Trophoblast cell (in vitro differentiated cells and primary cell): ENCODE measurements around the gene DAGLB.

Experiments
- DNase-seq, 2 donors: peaks; one replicate each; pipeline ENCODE4 v3.0.0-alpha.2; 2016
- H2AFZ ChIP-seq: 2 replicates; pipeline ENCODE4 v1.6.1; 2013; ENCODE audit warnings: low read length, moderate library complexity, mild to moderate bottlenecking; ENCODE audit not compliant: insufficient read depth, poor library complexity
- H2AK5ac ChIP-seq: 2 replicates; pipeline ENCODE4 v1.6.1; 2013; ENCODE audit warnings: mild to moderate bottlenecking, low read length
- H2BK120ac ChIP-seq: 2 replicates; pipeline ENCODE4 v1.6.1; 2013; ENCODE audit warnings: low read length, mild to moderate bottlenecking, moderate library complexity; ENCODE audit not compliant: insufficient read depth, poor library complexity
- H2BK12ac ChIP-seq: 2 replicates; pipeline ENCODE4 v1.6.1; 2013; ENCODE audit warnings: mild to moderate bottlenecking, low read length, moderate library complexity
- H2BK5ac ChIP-seq: 2 replicates; pipeline ENCODE4 v1.6.1; 2013; ENCODE audit warnings: low read length, low read depth, moderate library complexity, mild to moderate bottlenecking; ENCODE audit not compliant: poor library complexity
- H3K14ac ChIP-seq: 2 replicates; pipeline ENCODE4 v1.6.1; 2013; ENCODE audit warnings: mild to moderate bottlenecking, low read length
- H3K18ac ChIP-seq: 2 replicates; pipeline ENCODE4 v1.6.1; 2013; ENCODE audit warnings: mild to moderate bottlenecking, low read length
- H3K23ac ChIP-seq: 2 replicates; pipeline ENCODE4 v1.6.1; 2013; ENCODE audit warnings: low read length
- H3K27ac ChIP-seq: 2 replicates; pipeline ENCODE4 v1.5.1; 2013; ENCODE audit warnings: low read depth, mild to moderate bottlenecking, inconsistent platforms, low read length, moderate library complexity
- H3K27me3 ChIP-seq: 2 replicates; pipeline ENCODE4 v1.6.1; 2013; ENCODE audit warnings: inconsistent platforms, mild to moderate bottlenecking, low read length, moderate library complexity; ENCODE audit not compliant: insufficient read depth
- H3K36me3 ChIP-seq, 2 experiments: 1 replicate in 1 of 2; 2 replicates in 1 of 2; pipeline ENCODE4 v1.6.1; 2013; ENCODE audit warnings: low read length in 2 of 2, mild to moderate bottlenecking in 2 of 2, moderate library complexity in 1 of 2; ENCODE audit not compliant: insufficient read depth in 2 of 2, control insufficient read depth in 1 of 2
- H3K4ac ChIP-seq: 2 replicates; pipeline ENCODE4 v1.6.1; 2013; ENCODE audit warnings: low read depth, mild to moderate bottlenecking, low read length, moderate library complexity
- H3K4me1 ChIP-seq, 2 experiments: 1 replicate in 1 of 2; 2 replicates in 1 of 2; pipeline ENCODE4 v1.6.1; 2013; ENCODE audit warnings: low read length in 2 of 2, mild to moderate bottlenecking in 2 of 2, moderate library complexity in 1 of 2; ENCODE audit not compliant: insufficient read depth in 2 of 2, control insufficient read depth in 1 of 2
- H3K4me2 ChIP-seq: 2 replicates; pipeline ENCODE4 v1.6.1; 2013; ENCODE audit warnings: inconsistent platforms, mild to moderate bottlenecking, low read length, moderate library complexity
- H3K4me3 ChIP-seq: 2 replicates; pipeline ENCODE4 v1.5.1; 2013; ENCODE audit warnings: mild to moderate bottlenecking, low read depth, low read length, inconsistent platforms
- H3K79me1 ChIP-seq: one replicate; pipeline ENCODE4 v1.6.1; 2013; ENCODE audit warnings: low read length
- H3K79me2 ChIP-seq: 2 replicates; pipeline ENCODE4 v1.6.1; 2013; ENCODE audit warnings: low read length, mild to moderate bottlenecking; ENCODE audit not compliant: control insufficient read depth, insufficient read depth, poor library complexity
- H3K9ac ChIP-seq: 2 replicates; pipeline ENCODE4 v1.6.1; 2013; ENCODE audit warnings: mild to moderate bottlenecking, low read length
- H3K9me3 ChIP-seq: 2 replicates; pipeline ENCODE4 v1.6.1; 2013; ENCODE audit warnings: low read depth, mild to moderate bottlenecking, control low read depth, inconsistent platforms, low read length; ENCODE audit not compliant: insufficient read depth
- H4K12ac ChIP-seq: 2 replicates; pipeline ENCODE4 v1.6.1; 2013; ENCODE audit warnings: low read depth, mild to moderate bottlenecking, low read length, moderate library complexity
- H4K8ac ChIP-seq: 2 replicates; pipeline ENCODE4 v1.6.1; 2013; ENCODE audit warnings: low read depth, mild to moderate bottlenecking, low read length, moderate library complexity
- H4K91ac ChIP-seq: one replicate; pipeline ENCODE4 v1.6.1; 2013; ENCODE audit warnings: low read depth, mild to moderate bottlenecking, low read length, moderate library complexity
- WGBS: extraction: QIAGEN DNeasy Blood & Tissue Kit; methylation state at CpG from one replicate; pipeline ENCODE4 v1.1.7; 2013; ENCODE audit warnings: missing lambda C conversion rate; ENCODE audit not compliant: insufficient read length, insufficient coverage; ENCODE audit errors: extremely low coverage; 5-methylcytosine and 5-hydroxymethylcytosine counted together

The DAGLB gene

DNA sequence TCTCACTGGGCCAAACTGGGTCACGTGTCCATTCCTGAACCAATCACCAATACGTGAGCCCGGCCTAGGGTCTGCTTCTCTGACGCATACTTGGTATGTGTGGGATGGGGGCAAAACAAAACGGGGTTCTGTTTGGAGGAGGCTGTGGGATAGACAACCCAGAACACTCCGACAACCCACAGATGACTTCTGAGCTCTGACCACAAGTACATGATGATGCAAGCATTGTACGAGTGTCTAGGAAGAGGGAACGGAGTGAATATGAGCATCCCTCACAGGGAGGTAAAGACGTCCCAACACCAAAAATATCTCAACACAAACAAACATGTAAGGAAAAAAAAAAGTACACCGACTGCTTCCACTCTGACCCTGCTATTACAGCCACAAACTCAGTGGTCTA lies 5.6 kb downstream of the DAGLB start:
- no peak overlapping the region for H3K4me3 ChIP-seq
- WGBS, result no CpG with 5 or more reads among the region's 10 CpGs
- no peak overlapping the region for H4K91ac ChIP-seq
- H3K9me3 ChIP-seq, result no peaks in the 10 kb centered on the region
- no peak overlapping the region for H3K23ac ChIP-seq
- H2BK120ac ChIP-seq, result no peak overlapping the region
- H2BK12ac ChIP-seq, result no peak overlapping the region
- H3K14ac ChIP-seq, result no peak overlapping the region
- H3K79me1 ChIP-seq, result no peaks in the 10 kb centered on the region
- H2BK5ac ChIP-seq, result no peak overlapping the region
- no peak overlapping the region for H2AFZ ChIP-seq
- H3K4me1 ChIP-seq, result peaks cover 9 to 12% of the 10 kb centered on the region in 2 experiments
- H3K27me3 ChIP-seq, result no peaks in the 10 kb centered on the region
- peak overlapping the region; percentile 33 for H3K4ac ChIP-seq
- H3K18ac ChIP-seq, result no peak overlapping the region
- no peak overlapping the region for H4K8ac ChIP-seq
- no peak overlapping the region for H3K9ac ChIP-seq
- no peaks in the 10 kb centered on the region for H3K79me2 ChIP-seq
- no peak overlapping the region for H3K4me2 ChIP-seq
- H3K27ac ChIP-seq, result no peak overlapping the region
- H3K36me3 ChIP-seq, result peaks cover 17 to 25% of the 10 kb centered on the region in 2 experiments
- H2AK5ac ChIP-seq, result no peak overlapping the region
- DNase-seq, result no peak
- no peak overlapping the region for H4K12ac ChIP-seq

GRCh38 chr7:6440381-6440780 lies 7.4 kb downstream of the DAGLB start:
- H3K18ac ChIP-seq, result no peak overlapping the region
- H4K91ac ChIP-seq, result no peak overlapping the region
- H3K4ac ChIP-seq, result no peak overlapping the region
- H3K27me3 ChIP-seq, result no peaks in the 10 kb centered on the region
- no peak overlapping the region for H3K9ac ChIP-seq
- H3K14ac ChIP-seq, result no peak overlapping the region
- H3K79me2 ChIP-seq, result no peaks in the 10 kb centered on the region
- H3K23ac ChIP-seq, result no peak overlapping the region
- H2BK5ac ChIP-seq, result no peak overlapping the region
- H3K36me3 ChIP-seq, result peaks cover 13 to 21% of the 10 kb centered on the region in 2 experiments
- H2BK120ac ChIP-seq, result no peak overlapping the region
- H3K4me1 ChIP-seq, result peaks cover 9% of the 10 kb centered on the region in 2 experiments
- H4K8ac ChIP-seq, result no peak overlapping the region
- H3K27ac ChIP-seq, result no peak overlapping the region
- H3K79me1 ChIP-seq, result no peaks in the 10 kb centered on the region
- H4K12ac ChIP-seq, result no peak overlapping the region
- no peak for DNase-seq
- H3K4me3 ChIP-seq, result no peak overlapping the region
- H3K9me3 ChIP-seq, result no peaks in the 10 kb centered on the region
- H2AFZ ChIP-seq, result no peak overlapping the region
- no peak overlapping the region for H2BK12ac ChIP-seq
- WGBS, result no CpG with 5 or more reads among the region's 5 CpGs
- H3K4me2 ChIP-seq, result no peak overlapping the region
- no peak overlapping the region for H2AK5ac ChIP-seq

- Histone ChIP-seq H4K91ac (no peak overlapping the region), H3K79me2 (no peaks in the 10 kb centered on the region), H2BK120ac (no peak overlapping the region), H3K4me2 (no peak overlapping the region), H3K79me1 (no peaks in the 10 kb centered on the region), H3K18ac (no peak overlapping the region), H3K4me1 (peaks cover 9% of the 10 kb centered on the region in 2 experiments), H3K4ac (no peak overlapping the region), H2AK5ac (no peak overlapping the region), H4K8ac (no peak overlapping the region), H3K14ac (no peak overlapping the region), H3K9me3 (no peaks in the 10 kb centered on the region), H2AFZ (no peak overlapping the region), H3K9ac (no peak overlapping the region), H2BK12ac (no peak overlapping the region), H4K12ac (no peak overlapping the region), H3K27ac (no peak overlapping the region), H3K23ac (no peak overlapping the region), H3K4me3 (no peak overlapping the region), H2BK5ac (no peak overlapping the region), H3K27me3 (no peaks in the 10 kb centered on the region), H3K36me3 (peaks cover 18 to 26% of the 10 kb centered on the region in 2 experiments)
- DNase-seq, result no peak
- WGBS, result no CpG with 5 or more reads among the region's 2 CpGs
Observed at GRCh38 chr7:6438427-6438826, 9.3 kb downstream of the DAGLB start.

GRCh38 chr7:6437251-6437650 lies 10.5 kb downstream of the DAGLB start:
- Histone ChIP-seq H3K79me1 (no peaks in the 10 kb centered on the region), H3K36me3 (peaks cover 15 to 24% of the 10 kb centered on the region in 2 experiments), H4K91ac (no peak overlapping the region), H3K18ac (no peak overlapping the region), H4K12ac (no peak overlapping the region), H2AK5ac (no peak overlapping the region), H3K4ac (peak overlapping the region; percentile 61), H2BK5ac (no peak overlapping the region), H2BK12ac (no peak overlapping the region), H3K4me2 (no peak overlapping the region), H4K8ac (no peak overlapping the region), H3K4me3 (no peak overlapping the region), H3K9me3 (no peaks in the 10 kb centered on the region), H2AFZ (no peak overlapping the region), H3K9ac (no peak overlapping the region), H3K27ac (no peak overlapping the region), H3K4me1 (peaks cover 9% of the 10 kb centered on the region in 2 experiments), H3K27me3 (no peaks in the 10 kb centered on the region), H3K14ac (no peak overlapping the region), H2BK120ac (no peak overlapping the region), H3K23ac (no peak overlapping the region), H3K79me2 (no peaks in the 10 kb centered on the region)
- DNase-seq, result peak; percentile 66 to 77
- WGBS, result no CpG with 5 or more reads among the region's 6 CpGs
